ENCODE measurements around the gene ALG3.
A peak's percentile ranks its signal among the peaks of the same experiment; 100 is the strongest.

The ALG3 gene
- total RNA-seq = 7.4 to 50.1 (median 17.1) reads per million in 9 experiments

DNA sequence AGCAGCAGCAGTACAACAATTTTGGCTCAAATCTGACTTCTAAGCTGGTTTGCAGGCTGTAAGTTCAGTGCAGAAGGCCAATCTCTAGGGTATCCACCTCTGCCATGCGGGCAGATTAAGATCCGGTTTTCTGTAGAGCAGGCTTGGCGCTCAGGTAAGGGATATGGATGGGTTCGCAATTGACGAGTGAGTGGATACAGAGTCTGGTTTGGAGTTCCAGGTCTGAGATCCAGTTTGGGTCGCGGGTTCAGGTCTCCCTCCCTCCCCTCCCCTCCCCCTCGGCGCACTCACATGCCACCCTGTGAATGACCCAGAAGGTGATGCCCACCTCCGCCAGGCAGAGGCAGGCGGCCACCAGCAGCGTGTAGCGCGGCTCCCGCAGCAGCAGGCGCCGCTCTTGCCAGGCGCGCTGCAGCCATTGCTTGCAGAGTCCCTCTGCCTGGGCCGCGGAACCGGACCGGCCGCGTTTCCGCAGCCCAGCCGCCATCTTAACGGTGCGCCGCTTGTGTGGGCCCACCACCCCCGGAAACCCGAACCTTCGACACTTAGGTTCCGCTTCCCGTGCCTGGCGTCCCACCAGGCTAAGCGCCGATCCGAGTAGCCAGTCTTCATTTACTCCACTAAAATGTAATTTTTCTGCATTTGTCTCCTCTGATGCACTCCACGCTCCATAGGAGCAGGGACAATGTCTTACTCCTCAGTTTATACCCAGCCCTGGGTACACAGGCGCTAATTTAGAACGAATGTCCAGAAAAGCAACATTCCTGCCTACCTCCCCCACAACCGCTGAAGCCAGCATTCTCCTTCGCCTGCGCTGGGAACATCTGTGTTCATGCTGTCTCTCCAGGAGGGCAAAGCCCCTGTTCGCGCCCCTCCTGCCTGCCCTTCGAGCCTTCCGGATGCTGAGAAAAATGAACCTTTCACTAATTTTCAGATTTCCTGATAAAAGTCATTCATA lies at the start of gene ALG3:
Gene ALG3, minus strand, starts transcription at position 509 of the 958 bp plus-strand sequence. Its CDS starts 22 bp downstream, at position 487.
- Mint-ChIP-seq H3K36me3 (ENCODE audit: insufficient read depth) (peaks cover 31% of the 10 kb centered on the region), H3K4me3 (peak within 1 kb of the TSS; percentile 98 to 100), H3K27me3 (no peaks in the 10 kb centered on the region), H3K27ac (peak within 1 kb of the TSS; percentile 92 to 97), H3K9me3 (no peaks in the 10 kb centered on the region), H3K4me1 (ENCODE audit: low read depth in 2 of 2) (peaks cover 18 to 23% of the 10 kb centered on the region in 2 donors)
- ATAC-seq (replicated peaks) = peak; percentile 52
- DNase-seq = peak; percentile 86 to 90 (median 87)

DNA sequence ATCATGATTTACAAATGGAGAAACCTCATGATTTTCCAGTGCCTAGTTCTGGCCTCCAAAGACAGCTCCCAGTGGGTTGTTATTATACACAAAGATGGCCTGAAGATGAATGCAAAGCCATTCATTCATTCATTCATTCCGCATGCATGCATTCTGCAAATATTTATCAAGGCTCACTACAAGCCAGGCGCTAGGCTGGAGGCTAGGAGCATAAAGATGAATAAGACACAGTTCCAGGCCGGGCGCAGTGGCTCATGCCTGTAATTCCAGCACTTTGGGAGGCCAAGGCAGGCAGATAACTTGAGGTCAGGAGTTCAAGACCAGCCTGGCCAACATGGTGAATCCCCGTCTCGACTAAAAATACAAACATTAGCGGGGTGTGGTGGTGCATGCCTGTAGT lies 47.9 kb upstream of the ALG3 start:
- Mint-ChIP-seq H3K27ac (no peak overlapping the region), H3K27me3 (peaks cover 0 to 1% of the 10 kb centered on the region in 2 donors), H3K4me1 (ENCODE audit: low read depth in 2 of 2) (peaks cover 11 to 15% of the 10 kb centered on the region in 2 donors), H3K4me3 (no peak overlapping the region), H3K9me3 (no peaks in the 10 kb centered on the region), H3K36me3 (ENCODE audit: insufficient read depth) (peaks cover 36% of the 10 kb centered on the region)
- ATAC-seq (replicated peaks) (no peak), DNase-seq (no peak)

- peaks cover 0 to 10% of the 10 kb centered on the region in 2 donors for H3K27me3 Mint-ChIP-seq
- no peak for ATAC-seq (replicated peaks)
- no peak overlapping the region for H3K27ac Mint-ChIP-seq
- H3K36me3 Mint-ChIP-seq (ENCODE audit: insufficient read depth) = peaks cover 28% of the 10 kb centered on the region
- no peaks in the 10 kb centered on the region for H3K9me3 Mint-ChIP-seq
- peaks cover 11 to 12% of the 10 kb centered on the region in 2 donors for H3K4me1 Mint-ChIP-seq (ENCODE audit: low read depth in 2 of 2)
- H3K4me3 Mint-ChIP-seq = no peak overlapping the region
- no peak for DNase-seq
Observed at GRCh38 chr3:184295771-184296170, 47.0 kb upstream of the ALG3 start.

GRCh38 chr3:184291738-184292445 lies 43.1 kb upstream of the ALG3 start:
- Mint-ChIP-seq H3K27me3 (peaks cover 0 to 36% of the 10 kb centered on the region in 2 donors), H3K27ac (no peak overlapping the region), H3K4me1 (ENCODE audit: low read depth in 2 of 2) (no peaks in the 10 kb centered on the region), H3K36me3 (ENCODE audit: insufficient read depth) (no peaks in the 10 kb centered on the region), H3K9me3 (no peaks in the 10 kb centered on the region), H3K4me3 (no peak overlapping the region)
- DNase-seq (no peak), ATAC-seq (replicated peaks) (no peak)

DNA sequence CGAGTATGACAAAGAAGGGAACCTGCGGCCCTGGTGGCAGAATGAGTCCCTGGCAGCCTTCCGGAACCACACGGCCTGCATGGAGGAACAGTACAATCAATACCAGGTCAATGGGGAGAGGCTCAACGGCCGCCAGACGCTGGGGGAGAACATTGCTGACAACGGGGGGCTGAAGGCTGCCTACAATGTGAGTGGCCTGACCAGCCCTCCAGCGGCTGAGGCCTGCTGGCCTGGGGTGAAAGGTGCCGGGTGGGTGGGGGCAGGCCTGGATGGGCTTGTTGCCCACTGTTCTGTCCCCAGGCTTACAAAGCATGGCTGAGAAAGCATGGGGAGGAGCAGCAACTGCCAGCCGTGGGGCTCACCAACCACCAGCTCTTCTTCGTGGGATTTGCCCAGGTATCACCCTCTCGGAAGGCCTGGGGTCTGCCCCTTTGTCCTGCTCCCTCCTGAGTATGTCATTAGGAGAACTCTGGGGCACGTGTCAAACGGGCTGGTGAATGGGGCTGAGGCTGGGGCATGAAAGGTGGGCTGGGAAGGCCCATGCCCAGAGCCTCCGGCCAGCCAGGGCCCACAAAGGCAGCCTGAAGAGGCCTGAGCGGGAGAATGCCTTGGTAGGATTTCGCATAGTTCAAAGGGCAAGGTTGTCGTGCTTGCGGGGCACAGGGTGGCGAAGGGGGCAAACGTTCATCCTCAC lies 42.4 kb upstream of the ALG3 start:
- DNase-seq = no peak
- no peaks in the 10 kb centered on the region for H3K4me1 Mint-ChIP-seq (ENCODE audit: low read depth in 2 of 2)
- peaks cover 3 to 43% of the 10 kb centered on the region in 2 donors for H3K27me3 Mint-ChIP-seq
- H3K4me3 Mint-ChIP-seq = no peak overlapping the region
- no peaks in the 10 kb centered on the region for H3K9me3 Mint-ChIP-seq
- no peak overlapping the region for H3K27ac Mint-ChIP-seq
- H3K36me3 Mint-ChIP-seq (ENCODE audit: insufficient read depth) = no peaks in the 10 kb centered on the region
- ATAC-seq (replicated peaks) = no peak

- no peaks in the 10 kb centered on the region for H3K4me1 Mint-ChIP-seq (ENCODE audit: low read depth in 2 of 2)
- no peak overlapping the region for H3K4me3 Mint-ChIP-seq
- DNase-seq (no peak), ATAC-seq (replicated peaks) (no peak)
- H3K36me3 Mint-ChIP-seq (ENCODE audit: insufficient read depth) = no peaks in the 10 kb centered on the region
- H3K9me3 Mint-ChIP-seq = no peaks in the 10 kb centered on the region
- no peak overlapping the region for H3K27ac Mint-ChIP-seq
- peaks cover 12 to 52% of the 10 kb centered on the region in 2 donors for H3K27me3 Mint-ChIP-seq
Observed at GRCh38 chr3:184290331-184290730, 41.6 kb upstream of the ALG3 start.

- Mint-ChIP-seq H3K9me3 (no peaks in the 10 kb centered on the region), H3K36me3 (ENCODE audit: insufficient read depth) (no peaks in the 10 kb centered on the region), H3K4me3 (no peak overlapping the region), H3K4me1 (ENCODE audit: low read depth in 2 of 2) (no peaks in the 10 kb centered on the region), H3K27ac (no peak overlapping the region), H3K27me3 (peaks cover 18 to 60% of the 10 kb centered on the region in 2 donors)
- DNase-seq = peak; percentile 27 to 46 (median 33)
- peak; percentile 69 for ATAC-seq (replicated peaks)
Observed at GRCh38 chr3:184289426-184289938, 40.7 kb upstream of the ALG3 start.

GRCh38 chr3:184284696-184285095 lies 35.9 kb upstream of the ALG3 start:
- ATAC-seq (replicated peaks) = no peak
- H3K4me1 Mint-ChIP-seq (ENCODE audit: low read depth in 2 of 2) = no peaks in the 10 kb centered on the region
- peak overlapping the region in 1 of 2 donors; percentile 60 for H3K27ac Mint-ChIP-seq
- no peaks in the 10 kb centered on the region for H3K36me3 Mint-ChIP-seq (ENCODE audit: insufficient read depth)
- H3K9me3 Mint-ChIP-seq = no peaks in the 10 kb centered on the region
- H3K4me3 Mint-ChIP-seq = no peak overlapping the region
- H3K27me3 Mint-ChIP-seq = peaks cover 23 to 48% of the 10 kb centered on the region in 2 donors
- DNase-seq = peak in 1 of 3 experiments; percentile 10

DNA sequence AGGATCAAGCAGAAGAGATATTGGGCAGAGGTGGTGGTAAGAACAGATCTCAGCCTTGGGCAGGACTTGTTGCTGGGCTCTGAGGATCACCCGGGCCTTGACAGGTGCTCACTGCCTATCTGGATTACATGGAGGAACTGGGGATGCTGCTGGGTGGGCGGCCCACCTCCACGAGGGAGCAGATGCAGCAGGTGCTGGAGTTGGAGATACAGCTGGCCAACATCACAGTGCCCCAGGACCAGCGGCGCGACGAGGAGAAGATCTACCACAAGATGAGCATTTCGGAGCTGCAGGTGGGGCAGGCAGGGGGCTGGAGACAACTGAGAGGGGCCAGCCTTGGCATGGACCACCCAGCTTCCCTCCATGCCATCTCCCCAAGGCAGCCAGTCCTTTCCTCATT lies 34.9 kb upstream of the ALG3 start:
- Mint-ChIP-seq H3K27ac (no peak overlapping the region), H3K27me3 (peaks cover 30 to 49% of the 10 kb centered on the region in 2 donors)

DNA sequence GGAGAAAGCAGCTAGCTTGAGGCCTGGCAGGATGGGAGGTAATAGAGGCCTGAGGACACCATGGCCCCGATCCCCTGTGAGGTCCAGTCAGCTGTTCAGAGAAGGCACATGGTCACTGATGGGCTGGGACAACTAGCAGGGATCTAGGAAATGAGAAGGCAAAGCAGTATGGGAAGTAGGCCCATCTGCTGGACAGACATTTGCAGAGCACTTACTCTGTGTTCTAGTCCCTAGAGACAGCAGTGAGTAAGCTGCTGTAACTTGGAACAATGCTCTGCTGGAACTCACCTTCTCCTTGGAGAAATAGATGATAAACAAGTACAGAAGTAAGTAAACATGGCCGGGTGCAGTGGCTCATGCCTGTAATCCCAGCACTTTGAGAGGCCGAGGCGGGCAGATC lies 34.2 kb upstream of the ALG3 start:
- Mint-ChIP-seq H3K4me3 (no peak overlapping the region), H3K9me3 (no peaks in the 10 kb centered on the region), H3K36me3 (ENCODE audit: insufficient read depth) (no peaks in the 10 kb centered on the region), H3K4me1 (ENCODE audit: low read depth in 2 of 2) (no peaks in the 10 kb centered on the region), H3K27me3 (peaks cover 33 to 56% of the 10 kb centered on the region in 2 donors), H3K27ac (no peak overlapping the region)
- ATAC-seq (replicated peaks) (no peak), DNase-seq (no peak)

More for the DNA sequence above, 34.9 kb upstream of the ALG3 start:
- no peak for ATAC-seq (replicated peaks)
- H3K4me1 Mint-ChIP-seq (ENCODE audit: low read depth in 2 of 2) = no peaks in the 10 kb centered on the region
- H3K36me3 Mint-ChIP-seq (ENCODE audit: insufficient read depth) = no peaks in the 10 kb centered on the region
- no peak for DNase-seq
- H3K9me3 Mint-ChIP-seq = no peaks in the 10 kb centered on the region
- H3K4me3 Mint-ChIP-seq = no peak overlapping the region

GRCh38 chr3:184277366-184277765 lies 28.6 kb upstream of the ALG3 start:
- H3K36me3 Mint-ChIP-seq (ENCODE audit: insufficient read depth) = peaks cover 2% of the 10 kb centered on the region
- peaks cover 47 to 68% of the 10 kb centered on the region in 2 donors for H3K27me3 Mint-ChIP-seq
- DNase-seq = no peak
- peaks cover 0 to 5% of the 10 kb centered on the region in 2 donors for H3K4me1 Mint-ChIP-seq (ENCODE audit: low read depth in 2 of 2)
- no peak for ATAC-seq (replicated peaks)
- no peak overlapping the region for H3K4me3 Mint-ChIP-seq
- H3K27ac Mint-ChIP-seq = no peak overlapping the region
- no peaks in the 10 kb centered on the region for H3K9me3 Mint-ChIP-seq

DNA sequence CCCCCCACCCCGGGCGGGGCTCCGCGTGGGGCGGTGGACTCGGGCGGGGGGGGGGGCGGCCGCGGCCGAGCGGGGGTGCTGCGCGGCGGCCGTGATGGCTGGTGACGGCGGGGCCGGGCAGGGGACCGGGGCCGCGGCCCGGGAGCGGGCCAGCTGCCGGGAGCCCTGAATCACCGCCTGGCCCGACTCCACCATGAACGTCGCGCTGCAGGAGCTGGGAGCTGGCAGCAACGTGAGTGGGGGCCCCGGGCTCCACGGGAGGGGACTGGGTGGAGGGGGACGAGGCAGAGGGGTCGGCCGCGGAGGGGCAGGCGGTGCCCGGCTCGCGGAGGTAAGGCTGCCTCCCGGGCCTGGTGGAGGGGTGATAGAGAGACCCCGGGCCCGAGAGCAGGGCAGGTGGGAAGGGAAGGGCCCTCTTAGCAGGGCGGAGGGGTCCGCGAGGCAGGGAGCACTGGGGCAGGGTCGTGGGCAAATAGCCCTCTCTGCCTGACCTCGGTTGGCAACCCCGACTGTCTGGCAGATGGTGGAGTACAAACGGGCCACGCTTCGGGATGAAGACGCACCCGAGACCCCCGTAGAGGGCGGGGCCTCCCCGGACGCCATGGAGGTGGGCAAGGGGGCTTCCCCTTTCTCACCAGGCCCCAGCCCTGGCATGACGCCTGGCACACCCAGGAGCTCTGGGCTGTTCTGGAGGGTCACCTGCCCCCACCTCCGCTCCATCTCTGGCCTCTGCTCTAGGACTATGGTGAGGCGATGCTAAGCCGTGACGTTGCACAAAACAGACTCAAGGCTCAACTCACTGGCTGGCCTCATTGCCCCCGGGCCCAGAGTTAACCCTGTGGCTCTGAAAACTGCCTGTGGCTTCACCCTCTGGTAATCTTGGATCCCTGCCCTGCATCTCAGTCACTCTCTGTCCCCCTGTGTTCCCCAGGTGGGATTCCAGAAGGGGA lies 27.5 kb upstream of the ALG3 start, which contains the start of gene ECE2:
Gene ECE2, plus strand, starts transcription at position 62 of the 950 bp plus-strand sequence. Its CDS starts 132 bp downstream, at position 194.
- Mint-ChIP-seq H3K4me3 (no peak within 1 kb of the TSS), H3K27ac (no peak within 1 kb of the TSS), H3K36me3 (ENCODE audit: insufficient read depth) (peaks cover 2% of the 10 kb centered on the region), H3K4me1 (ENCODE audit: low read depth in 2 of 2) (peaks cover 0 to 5% of the 10 kb centered on the region in 2 donors), H3K9me3 (no peaks in the 10 kb centered on the region), H3K27me3 (peaks cover 47 to 68% of the 10 kb centered on the region in 2 donors)
- DNase-seq (no peak), ATAC-seq (replicated peaks) (no peak)
